A549 (cell line): ENCODE data around the gene ECSCR. TPM values are rescaled to one million over a fixed set of nuclear protein-coding genes. Genes with fewer than 3 reads are reported as not detected.
"Not testable (repeated sequence)": the region's sequence is repeated elsewhere in the genome, so short reads cannot be mapped to it uniquely, and the experiment has no call there.

Experiments used
- ATAC-seq, 2 experiments: fragments of 200-7000 bp in 1 of 2; fragments of >200 bp in 1 of 2; cut with Nextera tagmentation in 1 of 2; cut with Tn5 transposase in 1 of 2; 3 replicates each; pipeline versions ENCODE4 v1.8.0 to v1.9.1; 2018 to 2020; ENCODE audit warnings: mild to moderate bottlenecking in 1 of 2, moderate library complexity in 1 of 2
- CTCF ChIA-PET: fragments of 300-600 bp; sonication (Branson Sonifier 250); formaldehyde crosslinking; extraction: SDS; loops from one replicate; lab custom pipeline; 2021; ENCODE audit warnings: antibody characterized with exemption, inconsistent platforms; lab: Yijun Ruan, JAX
- POLR2A ChIA-PET: fragments of 350-600 bp; formaldehyde crosslinking; extraction: SDS; loops from one replicate; lab custom pipeline; 2021; ENCODE audit warnings: antibody characterized with exemption, inconsistent platforms; lab: Yijun Ruan, JAX
- DNase-seq, 2 experiments: peaks; one replicate each; pipeline versions ENCODE4 v3.0.0 to v3.0.0-alpha.2; 2011 to 2016; ENCODE audit warnings: low read depth in 1 of 2, low spot score in 1 of 2
- FAIRE-seq: peaks from 2 replicates; lab custom pipeline; 2011; peaks lifted over from hg19 to GRCh38; lab: Jason Lieb, UNC
- H3K27ac ChIP-seq, 2 experiments: fragments of >200 bp; sonication (Bioruptor Twin); formaldehyde crosslinking; 3 replicates each; pipeline ENCODE4 v1.5.1; 2016 to 2017
- H3K4me1 ChIP-seq: fragments of >200 bp; sonication (Bioruptor Twin); formaldehyde crosslinking; 3 replicates; pipeline ENCODE4 v1.6.1; 2016
- H3K4me2 ChIP-seq: fragments of >200 bp; sonication (Bioruptor Twin); formaldehyde crosslinking; 3 replicates; pipeline ENCODE4 v1.6.1; 2016
- H3K4me3 ChIP-seq: fragments of >200 bp; sonication (Bioruptor Twin); formaldehyde crosslinking; 3 replicates; pipeline ENCODE4 v1.5.1; 2016
- H3K9me3 ChIP-seq: fragments of >200 bp; sonication (Bioruptor Twin); formaldehyde crosslinking; 3 replicates; pipeline ENCODE4 v1.6.1; 2016
- BCL3 ChIP-seq: fragments of >200 bp; sonication (Bioruptor Twin); formaldehyde crosslinking; IDR thresholded peaks from 3 replicates; pipeline ENCODE4 v1.6.1; 2016
- BHLHE40 ChIP-seq: IDR thresholded peaks from 2 replicates; pipeline ENCODE4 v1.6.1; 2012; ENCODE audit warnings: low read depth, low read length, inconsistent platforms
- CBX8 ChIP-seq: fragments of 200-600 bp; sonication (generic); IDR thresholded peaks from 2 replicates; pipeline ENCODE4 v1.6.1; 2016
- CHD2 ChIP-seq: fragments of 150-350 bp; IDR thresholded peaks from 2 replicates; pipeline ENCODE4 v1.6.1; 2014; ENCODE audit warnings: low read length; ENCODE audit not compliant: partially characterized antibody
- CHD4 ChIP-seq: fragments of 200-600 bp; sonication (generic); IDR thresholded peaks from 2 replicates; pipeline ENCODE4 v1.6.1; 2016; ENCODE audit warnings: antibody characterized with exemption, mild to moderate bottlenecking, borderline replicate concordance
- CTCF ChIP-seq: fragments of >200 bp; sonication (Bioruptor Twin); formaldehyde crosslinking; IDR thresholded peaks from 3 replicates; pipeline ENCODE4 v1.5.1; 2016
- EP300 ChIP-seq, 2 experiments: fragments of >200 bp; sonication (Bioruptor Twin); formaldehyde crosslinking; IDR thresholded peaks; 2 replicates in 1 of 2; 3 replicates in 1 of 2; pipeline ENCODE4 v1.6.1; 2016 to 2017
- HOXA7 ChIP-seq: fragments of 250-450 bp; sonication (Bioruptor Pico); IDR thresholded peaks from 2 replicates; pipeline ENCODE4 v1.5.0; 2020; ENCODE audit warnings: mild to moderate bottlenecking, moderate library complexity
- PHF8 ChIP-seq: fragments of 200-600 bp; sonication (generic); IDR thresholded peaks from 2 replicates; pipeline ENCODE4 v1.6.1; 2016; ENCODE audit warnings: low read depth, mild to moderate bottlenecking, antibody characterized with exemption, moderate library complexity, borderline replicate concordance
- RARB ChIP-seq: fragments of 250-450 bp; sonication (Bioruptor Pico); IDR thresholded peaks from 2 replicates; pipeline ENCODE4 v1.8.0; 2021; ENCODE audit warnings: mild to moderate bottlenecking, moderate library complexity
- REST ChIP-seq: fragments of 200-600 bp; sonication (generic); IDR thresholded peaks from 2 replicates; pipeline ENCODE4 v1.6.1; 2016; ENCODE audit warnings: antibody characterized with exemption, mild to moderate bottlenecking, moderate library complexity
- TFCP2L1 ChIP-seq: fragments of 250-450 bp; sonication (Bioruptor Pico); IDR thresholded peaks from 2 replicates; pipeline ENCODE4 v1.5.0; 2021; ENCODE audit warnings: mild to moderate bottlenecking
- USF2 ChIP-seq: fragments of 450-650 bp; IDR thresholded peaks from 2 replicates; pipeline ENCODE4 v1.6.1; 2014; ENCODE audit warnings: antibody characterized with exemption
- ZFP36 ChIP-seq: fragments of 450-650 bp; IDR thresholded peaks from 2 replicates; pipeline ENCODE4 v1.6.1; 2014; ENCODE audit warnings: borderline replicate concordance; ENCODE audit not compliant: partially characterized antibody
- whole genome bisulfite sequencing: methylation state at CpG from one replicate; pipeline ENCODE4 v1.1.6; 2017; ENCODE audit errors: missing lambda C conversion rate; 5-methylcytosine and 5-hydroxymethylcytosine counted together
- polyA plus RNA-seq, 4 experiments: library from polyadenylated mRNA; depleted of rRNA in 3 of 4; stranded (reverse); fragments of >200 nt; fragmentation: RNase III in 1 of 4; extraction: RNeasy Plus Mini Kit Qiagen cat#74134 plus additional on column Dnase treatment in 1 of 4; gene quantifications; 2 replicates in 3 of 4; 3 replicates in 1 of 4; pipeline ENCODE4 v1.2.3, GENCODE V29; 2011 to 2017

The ECSCR gene
- polyA plus RNA-seq, 2 of the 4 experiments (the other 2 are of a cell fraction), result not detected

- no peak for DNase-seq
- H3K4me2 ChIP-seq, result no peak overlapping the region
- TF ChIP-seq BCL3 (no peak), CHD2 (no peak), CTCF (no peak), EP300 (IDR thresholded peaks at IDR 0.05) (no peak), RARB (CRISPR knock-in tag) (no peak), TFCP2L1 (CRISPR knock-in tag) (no peak), USF2 (no peak), HOXA7 (CRISPR knock-in tag) (no peak), CHD4 (no peak), BHLHE40 (no peak), REST (no peak), PHF8 (no peak), ZFP36 (no peak), CBX8 (no peak)
- CTCF ChIA-PET, result interaction anchor here (1.0 to 4.9 kb wide), 5 partner anchors 11 to 355 kb away, joined by 3 to 57 read pairs (median 6); no protein-coding TSS in a partner anchor
- H3K9me3 ChIP-seq, result no peaks in the 10 kb centered on the region
- 52% methylated on average over 6 of the region's 6 CpGs for WGBS
- no peak for ATAC-seq
- POLR2A ChIA-PET, result interaction anchor here (1.5 kb wide), 1 partner anchor 151 kb away, joined by 3 read pairs; the partner anchor contains the start of gene UBE2D2
- no peak overlapping the region for H3K27ac ChIP-seq
- no peak for FAIRE-seq
- H3K4me3 ChIP-seq, result no peak overlapping the region
- no peaks in the 10 kb centered on the region for H3K4me1 ChIP-seq
Observed at GRCh38 chr5:139410121-139410992, 52.2 kb downstream of the ECSCR start.

DNA sequence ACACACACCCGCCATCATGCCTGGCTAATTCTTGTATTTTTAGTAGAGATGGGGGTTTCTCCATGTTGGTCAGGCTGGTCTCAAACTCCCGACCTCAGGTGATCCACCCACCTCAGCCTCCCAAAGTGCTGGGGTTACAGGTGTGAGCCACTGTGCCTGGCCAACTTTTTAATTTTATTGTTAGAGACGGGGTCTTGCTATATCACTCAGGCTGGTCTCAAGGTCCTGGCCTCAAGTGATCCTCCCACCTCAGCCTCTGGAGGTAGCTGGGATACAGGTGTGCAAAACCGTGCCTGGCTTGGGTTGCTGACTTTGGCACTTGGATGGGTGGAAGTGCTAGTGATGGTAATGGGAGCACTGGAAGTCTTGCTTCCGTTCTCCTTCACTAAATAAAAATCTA is 53.4 kb downstream of the ECSCR start:
- POLR2A ChIA-PET, H3K4me2 ChIP-seq, ATAC-seq, H3K27ac ChIP-seq, DNase-seq, FAIRE-seq, H3K9me3 ChIP-seq, H3K4me1 ChIP-seq, H3K4me3 ChIP-seq: not testable (repeated sequence)
- CTCF ChIA-PET, result interaction anchor here (1.5 to 4.9 kb wide), 4 partner anchors 12 to 356 kb away, joined by 4 to 57 read pairs (median 10); no protein-coding TSS in a partner anchor
- WGBS, result 77% methylated on average over 5 of the region's 5 CpGs
